GM19463 (cell line): ENCODE measurements around the gene LOXL3.
A peak's percentile ranks its signal among the peaks of the same experiment; 100 is the strongest.
"Not testable (repeated sequence)": the region's sequence is repeated elsewhere in the genome, so short reads cannot be mapped to it uniquely, and the experiment has no call there.

Source experiments
- ATAC-seq: cut with Tn5 transposase; IDR thresholded peaks from one replicate; pipeline ENCODE4 v1.9.1; 2021; ENCODE audit warnings: mild to moderate bottlenecking, moderate library complexity; ENCODE audit not compliant: unreplicated experiment

Gene LOXL3

DNA sequence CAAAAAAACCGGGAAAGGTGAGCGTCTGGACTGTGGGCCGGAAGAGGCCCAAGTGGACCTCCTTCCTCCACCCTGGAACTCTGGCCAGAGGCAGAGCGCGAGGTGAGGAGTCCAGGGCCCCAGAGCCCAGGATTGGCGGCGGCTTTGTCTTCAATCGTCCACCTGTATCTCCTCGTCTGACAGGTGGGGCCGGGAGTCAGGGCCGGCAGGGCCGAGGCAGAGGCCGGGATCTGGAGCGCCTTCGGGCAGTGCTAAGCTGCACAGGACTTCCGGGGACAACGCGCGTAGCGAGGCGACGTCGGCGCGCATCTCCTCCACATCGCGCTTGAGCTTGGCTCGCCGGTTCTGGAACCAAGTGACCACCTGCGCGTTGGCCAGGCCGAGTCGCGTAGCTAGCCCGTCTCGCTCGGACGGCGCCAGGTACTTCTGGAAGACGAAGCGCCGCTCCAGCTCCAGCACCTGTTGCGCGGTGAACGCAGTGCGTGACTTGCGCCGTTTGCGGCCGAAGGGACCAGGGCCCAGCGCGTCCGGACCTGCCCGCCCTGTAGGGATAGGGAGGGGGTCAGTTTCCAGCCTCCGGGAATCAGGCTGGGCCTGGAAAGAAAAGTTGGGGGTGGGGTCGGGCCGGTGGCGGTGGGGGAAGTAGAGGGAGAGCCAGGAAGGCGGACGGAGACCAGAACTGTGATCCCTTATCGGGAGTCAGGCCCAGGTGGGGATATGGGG lies 55.8 kb downstream of the LOXL3 start:
- ATAC-seq: no peak

DNA sequence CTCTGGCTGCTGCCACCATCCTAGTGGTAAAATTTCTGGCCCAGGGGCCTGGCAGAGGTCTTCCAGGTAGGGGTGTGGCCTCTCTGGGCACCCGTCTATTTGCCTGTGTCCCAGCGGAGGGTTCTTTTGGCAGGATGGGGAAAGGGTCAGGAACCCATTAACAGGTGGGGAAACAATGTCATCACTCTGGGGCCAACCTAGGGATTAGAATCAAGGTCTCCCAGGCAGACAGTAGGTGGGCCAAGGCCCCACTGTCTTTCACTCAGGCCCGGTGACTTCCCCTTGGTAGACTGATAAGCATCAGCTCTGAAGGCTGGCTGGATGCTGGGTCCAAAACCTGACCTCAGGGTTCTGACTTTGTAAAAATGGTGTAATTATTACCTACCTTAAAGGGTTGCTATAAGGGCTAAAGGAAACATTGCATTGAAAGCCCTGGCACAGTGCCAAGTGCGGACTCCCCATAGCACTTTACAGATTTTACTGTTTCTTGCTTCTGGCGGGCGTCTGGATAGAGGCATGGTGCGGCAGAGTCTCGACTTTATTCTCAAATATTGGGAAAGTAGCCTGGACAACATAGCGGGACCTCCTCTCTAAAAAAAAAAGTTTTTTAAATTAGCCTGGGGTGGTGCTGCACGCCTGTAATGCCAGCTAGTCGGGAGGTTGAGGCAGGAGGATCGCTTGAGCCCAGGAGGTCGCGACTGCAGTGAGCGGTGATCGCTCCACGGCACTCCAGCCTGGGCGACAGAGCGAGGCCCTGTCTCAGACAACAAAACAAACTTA lies 56.6 kb downstream of the LOXL3 start:
- no peak for ATAC-seq

DNA sequence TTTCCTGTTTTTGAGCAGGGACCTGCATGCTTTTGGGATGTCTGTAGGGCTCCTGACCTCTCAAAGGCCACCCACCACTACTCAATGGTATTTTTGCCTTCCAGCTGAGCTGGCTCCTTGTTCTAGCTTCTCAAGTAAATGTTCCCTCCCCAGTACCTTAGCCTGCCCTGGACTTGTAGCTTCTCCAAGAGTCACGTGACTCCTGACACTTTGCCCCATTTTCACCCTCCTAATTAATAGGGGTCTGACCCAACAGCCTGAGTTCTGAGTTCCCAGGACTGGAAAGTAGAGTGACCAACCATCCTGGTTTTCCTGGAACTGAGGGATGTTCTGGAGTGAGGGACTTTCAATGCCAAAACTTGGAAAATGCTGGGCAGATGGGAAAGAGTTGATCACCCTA lies 58.3 kb downstream of the LOXL3 start:
- no peak for ATAC-seq

DNA sequence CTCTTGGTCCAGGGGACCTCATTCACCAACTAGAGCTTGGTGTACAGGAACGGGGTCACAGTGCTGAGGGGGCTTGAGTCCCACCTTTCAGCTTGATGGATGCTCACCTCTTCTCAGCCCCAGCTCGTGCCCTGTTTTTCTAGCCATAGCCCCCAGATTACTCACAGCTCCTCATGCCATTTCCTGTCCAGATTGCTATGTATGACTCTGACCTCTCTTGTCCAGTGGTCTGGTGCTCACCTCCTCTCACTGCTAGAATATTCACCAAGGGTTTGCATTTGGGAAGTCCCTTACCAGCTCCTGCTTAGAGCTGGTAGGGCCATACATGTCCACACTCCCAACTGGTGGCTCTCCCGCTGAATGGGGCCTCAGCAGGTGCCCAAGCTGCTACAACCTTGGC lies 60.2 kb downstream of the LOXL3 start:
- ATAC-seq: no peak

DNA sequence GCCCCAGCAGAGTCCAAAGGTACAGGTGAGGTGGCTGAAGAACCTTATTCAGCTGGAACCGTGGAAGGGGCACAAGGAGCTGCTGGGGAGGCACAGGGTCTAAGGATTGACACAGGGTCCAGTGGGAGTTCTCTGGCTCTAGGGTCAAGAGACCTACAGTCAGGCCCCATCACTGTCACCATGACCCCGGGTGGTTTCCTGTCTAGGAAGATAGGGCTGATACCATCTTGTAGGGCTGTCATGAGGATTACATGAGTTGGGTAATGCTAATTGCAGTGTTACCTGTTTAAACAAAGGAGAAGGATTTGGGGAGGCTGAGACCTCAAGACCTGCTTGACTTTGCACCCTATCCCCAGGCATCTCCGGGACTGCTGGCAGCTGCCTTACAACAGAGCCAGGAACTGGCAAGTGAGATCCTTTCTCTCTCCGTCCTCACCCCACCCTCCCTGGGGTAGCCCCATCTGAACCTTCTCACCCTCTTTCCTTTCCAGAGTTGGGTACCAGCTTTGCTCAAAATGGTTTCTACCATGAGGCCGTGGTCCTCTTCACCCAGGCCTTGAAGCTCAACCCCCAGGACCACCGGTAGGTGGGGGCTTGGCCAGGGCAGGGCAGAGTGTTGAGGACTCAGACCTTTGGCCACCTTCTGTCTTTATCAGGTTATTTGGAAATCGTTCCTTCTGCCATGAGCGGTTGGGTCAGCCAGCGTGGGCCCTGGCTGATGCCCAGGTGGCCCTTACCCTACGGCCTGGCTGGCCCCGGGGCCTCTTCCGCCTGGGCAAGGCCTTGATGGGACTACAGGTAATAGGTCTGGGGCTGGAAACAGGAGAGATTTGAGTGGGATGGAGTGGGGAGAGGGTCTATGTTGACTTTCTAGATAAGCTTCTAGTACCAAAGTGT lies 61.8 kb downstream of the LOXL3 start:
- ATAC-seq: no peak

DNA sequence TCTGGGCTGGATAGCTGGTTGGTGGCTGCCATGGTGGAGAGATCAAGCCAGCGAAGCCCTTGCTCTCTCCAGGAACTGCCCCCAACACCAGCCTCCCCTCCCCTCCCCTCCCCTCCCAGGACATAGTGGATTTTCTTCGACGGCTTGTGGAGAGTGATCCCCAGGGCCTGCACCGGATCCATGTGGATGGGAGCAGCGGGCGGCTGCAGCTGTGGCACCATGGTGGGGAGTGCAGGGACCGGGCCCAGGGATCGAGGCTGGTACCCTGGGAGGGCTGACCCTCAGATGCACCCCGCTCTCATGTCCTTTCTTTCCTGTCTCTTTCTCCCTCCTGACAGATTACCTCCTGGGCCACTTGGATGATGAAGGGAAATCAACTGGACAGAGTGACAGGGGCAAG lies 63.8 kb downstream of the LOXL3 start:
- no peak for ATAC-seq

DNA sequence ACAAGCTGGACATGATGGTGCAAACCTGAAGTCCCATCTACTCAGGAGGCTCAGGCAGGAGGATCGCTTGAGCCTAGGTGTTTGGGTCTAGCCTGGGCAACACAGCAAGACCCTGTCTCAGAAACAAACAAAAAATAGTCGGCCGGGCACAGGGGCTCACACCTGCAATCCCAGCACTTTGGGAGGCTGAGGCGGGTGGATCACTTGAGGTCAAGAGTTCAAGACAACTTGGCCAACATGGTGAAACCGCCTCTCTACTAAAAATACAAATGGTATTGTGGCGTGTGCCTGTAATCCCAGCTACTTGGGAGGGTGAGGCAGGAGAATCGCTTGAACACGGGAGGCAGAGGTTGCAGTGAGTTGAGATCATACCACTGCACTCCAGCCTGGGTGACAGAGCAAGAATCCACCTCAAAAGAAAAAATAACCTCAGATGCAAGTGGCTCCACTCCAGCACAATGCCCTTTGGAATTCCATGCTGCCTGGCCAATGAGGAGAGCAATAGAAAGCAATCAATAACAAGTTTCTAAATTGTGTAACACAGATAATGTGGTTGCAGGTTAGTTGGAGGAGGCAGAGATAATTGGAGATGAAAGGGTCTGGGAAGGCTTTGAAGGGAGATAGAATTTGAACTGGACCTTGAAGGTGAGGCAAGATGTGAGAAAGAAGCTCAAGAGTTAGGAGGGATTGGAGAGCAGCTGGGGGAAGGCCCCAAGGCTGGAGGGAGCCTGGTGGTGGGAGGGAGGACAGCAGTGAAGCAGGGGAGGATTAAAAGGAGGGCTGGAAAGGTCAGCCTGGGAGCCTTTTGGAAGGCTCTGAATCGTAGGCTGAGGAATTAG lies 64.9 kb downstream of the LOXL3 start:
- ATAC-seq: no peak

DNA sequence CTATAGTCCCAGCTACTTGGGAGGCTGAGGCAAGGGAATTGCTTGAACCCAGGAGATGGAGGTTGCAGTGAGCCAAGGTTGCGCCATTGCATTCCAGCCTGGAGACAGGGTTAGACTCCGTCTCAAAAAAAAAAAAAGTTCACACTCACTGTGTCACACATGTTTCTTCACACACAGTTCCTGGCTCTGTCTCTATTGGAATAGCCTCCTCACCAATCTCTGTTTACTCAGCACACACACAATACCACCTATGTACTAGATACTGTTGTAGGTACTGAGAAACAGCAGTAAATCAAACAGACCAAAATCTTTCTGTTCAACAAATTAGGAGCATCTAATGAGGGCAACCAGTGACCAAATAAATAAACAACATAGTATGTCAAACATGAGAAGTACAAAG lies 67.6 kb downstream of the LOXL3 start:
- no peak for ATAC-seq

DNA sequence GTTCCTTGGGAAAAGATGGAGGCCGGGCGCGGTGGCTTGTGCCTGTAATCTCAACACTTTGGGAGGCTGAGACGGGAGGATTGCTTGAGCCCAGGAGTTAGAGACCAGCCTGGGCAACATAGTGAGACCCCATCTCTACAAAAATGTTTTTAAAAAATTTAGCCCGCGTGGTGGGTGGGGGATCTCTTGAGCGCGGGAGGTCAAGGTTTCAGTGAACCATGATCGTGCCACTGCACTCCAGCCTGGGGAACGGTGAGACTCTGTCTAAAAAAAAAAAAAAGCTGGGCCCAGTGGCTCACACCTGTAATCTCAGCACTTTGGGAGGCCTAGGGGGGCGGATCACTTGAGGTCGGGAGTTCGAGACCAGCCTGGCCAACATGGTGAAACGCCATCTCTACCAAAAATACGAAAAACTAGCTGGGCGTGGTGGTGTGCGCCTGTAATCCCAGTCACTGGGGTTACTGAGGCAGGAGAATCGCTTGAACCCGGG lies 70.0 kb downstream of the LOXL3 start:
- not testable (repeated sequence) for ATAC-seq

DNA sequence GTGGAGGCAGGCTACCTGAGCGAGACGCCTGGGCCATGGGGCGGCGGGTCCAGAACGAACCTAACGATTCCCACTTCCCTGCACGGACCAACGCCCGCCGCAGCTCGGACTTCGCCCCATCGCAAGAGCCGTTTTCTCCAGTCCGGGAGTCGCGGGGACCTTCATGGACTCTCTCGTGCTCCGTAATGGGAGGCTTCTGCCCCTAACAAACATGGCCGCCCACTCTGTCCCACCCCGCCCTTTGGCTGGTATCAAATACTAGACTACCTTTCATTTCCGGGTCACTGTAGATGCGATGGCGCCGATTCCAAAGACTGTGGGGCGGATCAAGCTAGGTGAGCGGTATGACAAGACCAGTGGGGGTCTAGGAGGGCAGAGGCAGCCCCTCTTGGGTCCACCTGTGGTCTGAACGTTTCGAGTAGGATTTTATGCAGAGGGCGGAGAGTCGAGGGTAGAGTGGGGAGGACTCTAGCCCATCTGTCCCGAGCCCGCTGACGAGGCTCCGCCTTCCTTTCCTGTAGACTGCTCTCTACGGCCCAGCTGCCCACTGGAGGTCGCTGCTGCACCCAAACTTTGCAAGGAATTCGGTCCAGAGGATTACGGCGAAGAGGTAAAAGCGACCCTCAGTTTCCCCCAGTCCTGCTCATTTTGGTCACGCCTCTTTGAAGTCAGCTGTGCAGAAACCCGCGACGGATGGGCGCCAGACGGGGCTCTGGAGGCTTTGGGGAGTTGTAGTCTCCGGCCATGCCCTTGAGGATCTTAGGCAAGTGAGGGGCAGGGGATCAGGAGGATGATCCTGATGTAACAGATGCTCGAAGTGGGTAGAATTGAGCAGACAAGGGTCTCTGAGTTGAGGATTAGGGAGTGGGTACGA lies 70.7 kb downstream of the LOXL3 start, which contains the start of the genes CCDC142 and TTC31:
Gene CCDC142 (minus strand): TSS at position 198 of the 874 bp plus-strand sequence. CDS start 161 bp downstream, at position 37.
Gene TTC31 (plus strand): TSS at position 281 of the 874 bp plus-strand sequence. CDS start 15 bp downstream, at position 296.
- peak; percentile 85 for ATAC-seq
